HG02642 (cell line): ENCODE results near the gene DLAT.
A peak's percentile ranks its signal among the peaks of the same experiment; 100 is the strongest.
"Not testable (repeated sequence)": the region's sequence is repeated elsewhere in the genome, so short reads cannot be mapped to it uniquely, and the experiment has no call there.

Source experiments
- ATAC-seq: cut with Tn5 transposase; IDR thresholded peaks from one replicate; pipeline ENCODE4 v1.9.1; 2021; ENCODE audit warnings: mild to moderate bottlenecking; ENCODE audit not compliant: unreplicated experiment, poor library complexity

The DLAT gene

DNA sequence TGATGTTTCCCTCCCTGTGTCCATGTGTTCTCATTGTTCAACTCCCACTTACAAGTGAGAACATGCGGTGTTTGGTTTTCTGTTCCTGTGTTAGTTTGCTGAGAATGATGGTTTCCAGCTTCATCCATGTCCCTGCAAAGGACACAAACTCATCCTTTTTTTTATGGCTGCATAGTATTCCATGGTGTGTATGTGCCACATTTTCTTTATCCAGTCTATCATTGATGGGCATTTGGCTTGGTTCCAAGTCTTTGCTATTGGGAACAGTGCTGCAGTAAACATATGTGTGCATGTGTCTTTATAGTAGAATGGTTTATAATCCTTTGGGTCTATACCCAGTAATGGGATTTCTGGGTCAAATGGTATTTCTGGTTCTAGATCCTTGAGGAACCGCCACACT, 21.4 kb downstream of the DLAT start:
- ATAC-seq = not testable (repeated sequence)

DNA sequence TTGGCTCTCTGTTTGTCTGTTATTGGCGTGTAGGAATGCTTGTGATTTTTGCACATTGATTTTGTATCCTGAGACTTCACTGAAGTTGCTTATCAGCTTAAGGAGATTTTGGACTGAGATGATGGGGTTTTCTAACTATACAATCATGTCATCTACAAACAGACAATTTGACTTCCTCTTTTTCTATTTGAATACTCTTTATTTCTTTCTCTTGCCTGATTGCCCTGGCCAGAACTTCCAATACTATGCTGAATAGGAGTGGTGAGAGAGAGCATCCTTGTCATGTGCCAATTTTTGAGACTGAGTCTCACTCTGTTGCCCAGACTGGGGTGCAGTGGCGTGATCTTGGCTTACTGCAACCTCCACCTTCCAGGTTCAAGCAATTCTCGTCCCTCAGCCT, 23.0 kb downstream of the DLAT start:
- ATAC-seq = not testable (repeated sequence)

DNA sequence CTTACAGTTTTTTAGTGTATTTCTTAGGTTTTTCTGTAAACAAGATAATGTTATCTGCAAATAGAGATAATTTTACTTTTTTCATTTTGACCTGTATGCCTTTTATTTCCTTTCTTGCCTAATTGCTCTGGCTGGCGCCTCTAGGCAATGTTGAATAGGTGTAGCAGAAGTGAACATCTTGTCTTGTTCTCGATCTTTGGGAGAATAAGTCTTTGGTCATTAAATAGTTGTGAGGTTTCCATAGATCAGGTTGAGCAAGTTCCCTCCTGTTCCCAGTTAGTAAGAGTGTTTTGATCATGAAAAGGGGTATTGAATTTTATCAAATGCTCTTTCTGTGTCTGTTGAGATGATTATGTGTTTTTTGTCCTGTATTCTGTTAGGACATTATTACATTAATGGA, 24.6 kb downstream of the DLAT start:
- ATAC-seq = no peak

DNA sequence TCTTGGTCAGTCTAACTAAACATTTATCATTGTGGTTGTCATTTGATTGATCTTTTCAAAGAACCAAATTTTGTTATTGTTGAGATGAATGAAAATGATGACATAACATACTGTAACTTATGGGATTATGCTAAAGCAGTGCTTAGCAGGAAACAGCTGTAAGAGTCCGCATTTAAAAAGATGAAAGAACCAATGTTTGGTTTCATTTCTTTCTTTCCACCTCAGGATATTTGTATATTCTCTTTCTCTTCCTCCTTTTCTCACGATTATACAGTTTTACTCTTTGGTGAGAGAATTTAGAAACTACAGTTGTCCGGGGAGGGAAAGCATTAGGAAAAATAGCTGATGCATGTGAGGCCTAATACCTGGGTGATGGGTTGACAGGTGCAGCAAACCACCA, 25.5 kb downstream of the DLAT start:
- ATAC-seq = peak; percentile 86

- ATAC-seq = no peak
Observed at GRCh38 chr11:112051768-112052167, 26.6 kb downstream of the DLAT start.

GRCh38 chr11:112057170-112057569, 32.0 kb downstream of the DLAT start:
- ATAC-seq = no peak

DNA sequence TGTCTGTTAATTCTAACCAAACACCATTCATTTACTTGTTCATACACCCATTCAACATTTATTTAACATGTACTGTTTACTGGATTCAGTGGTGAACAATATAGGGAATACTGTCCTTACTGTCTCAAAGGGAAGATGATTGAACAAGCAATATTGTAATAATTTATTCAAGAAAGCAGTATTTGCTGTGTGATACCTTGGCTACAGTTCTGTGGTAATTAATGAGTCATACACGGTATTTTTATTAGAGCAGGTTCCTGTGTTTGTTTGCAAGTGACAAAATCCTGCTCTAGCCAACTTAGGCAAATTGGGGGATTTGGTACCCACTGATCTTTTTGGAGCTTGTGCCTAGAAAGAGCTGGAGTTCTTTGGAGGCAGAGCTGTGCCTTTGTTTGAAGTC, 32.9 kb downstream of the DLAT start:
- ATAC-seq = no peak

DNA sequence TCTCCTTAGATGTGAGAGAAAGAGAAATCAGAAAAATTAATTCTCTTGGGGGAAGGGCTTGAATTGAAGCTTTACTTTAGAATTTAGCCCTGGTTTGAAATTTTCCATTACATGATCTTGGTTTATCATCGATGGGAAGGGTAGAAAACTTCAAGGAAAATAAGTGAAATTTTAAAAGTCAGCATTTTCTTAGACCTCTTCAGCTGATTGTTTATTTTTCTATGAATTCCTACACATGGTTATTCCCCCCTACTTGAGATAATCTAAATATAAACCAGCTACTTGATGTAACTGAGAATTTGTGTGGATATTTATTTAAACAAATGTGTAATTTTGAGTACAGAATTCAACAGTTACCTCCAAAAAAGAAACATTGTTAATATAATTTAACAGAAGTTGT, 37.7 kb downstream of the DLAT start:
- ATAC-seq = no peak

GRCh38 chr11:112073941-112074811, 49.0 kb downstream of the DLAT start, which contains the start of the genes NKAPD1 and PIH1D2:
Gene NKAPD1, plus strand, starts transcription at chr11:112074299. Its CDS starts 1,276 bp downstream, at chr11:112075575.
Gene PIH1D2, minus strand, starts transcription at chr11:112074017. Its CDS starts 843 bp downstream, at chr11:112073174.
- peak; percentile 90 for ATAC-seq

DNA sequence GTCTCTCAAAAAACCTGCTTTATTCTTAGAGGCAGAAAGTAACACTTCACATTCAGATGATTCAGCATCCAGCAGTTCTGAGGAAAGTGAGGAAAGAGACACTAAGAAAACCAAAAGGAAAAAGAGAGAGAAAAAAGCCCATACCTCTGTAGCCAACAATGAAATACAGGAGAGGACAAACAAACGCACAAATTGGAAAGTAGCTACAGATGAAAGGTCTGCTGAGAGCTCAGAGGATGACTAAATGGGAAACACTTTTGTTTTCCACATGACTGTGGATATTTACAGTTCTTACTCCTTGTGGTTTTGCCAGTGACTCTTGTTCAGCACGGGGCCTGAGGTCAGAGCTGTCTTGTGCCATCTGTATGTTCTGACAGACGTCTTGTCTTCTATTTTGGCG, 57.5 kb downstream of the DLAT start:
- no peak for ATAC-seq

DNA sequence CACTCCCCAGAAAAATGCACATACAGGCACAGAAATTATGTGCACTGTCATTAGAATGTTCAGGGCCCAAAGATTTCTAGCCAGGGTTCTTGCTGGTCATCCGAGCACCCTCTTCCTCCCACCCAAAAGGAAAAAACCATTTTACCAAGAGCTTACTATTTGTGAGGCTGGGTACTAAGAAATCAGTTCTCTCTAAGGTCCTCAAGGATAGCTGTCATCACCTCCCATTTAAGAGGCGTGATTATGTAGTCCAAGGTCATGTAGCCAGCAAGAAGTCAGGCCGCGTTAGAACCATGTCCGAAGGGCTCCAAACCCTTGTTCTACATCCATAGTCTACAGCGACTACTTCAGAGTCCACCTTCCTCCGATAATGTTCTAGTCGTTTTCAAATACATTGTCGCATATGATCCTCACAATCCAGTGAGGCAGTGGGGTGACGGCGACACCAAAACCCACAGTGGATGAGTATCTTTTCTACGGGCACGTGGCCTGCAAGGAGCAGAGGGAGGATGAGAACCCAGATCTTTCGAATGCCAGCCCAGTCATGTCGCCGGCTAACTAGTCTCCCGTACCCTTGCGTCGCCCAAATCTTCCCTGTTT, 60.7 kb downstream of the DLAT start:
- ATAC-seq = peak; percentile 29

- ATAC-seq = peak; percentile 94
Observed at GRCh38 chr11:112086422-112087191, 61.4 kb downstream of the DLAT start, which contains the start of the genes SDHD and TIMM8B. Gene SDHD, plus strand, starts transcription at chr11:112086873. Its CDS starts 35 bp downstream, at chr11:112086908. Gene TIMM8B, minus strand, starts transcription at chr11:112086756. Its CDS starts 33 bp downstream, at chr11:112086723.

GRCh38 chr11:112087212-112087611, 62.0 kb downstream of the DLAT start:
- peak; percentile 7 for ATAC-seq

DNA sequence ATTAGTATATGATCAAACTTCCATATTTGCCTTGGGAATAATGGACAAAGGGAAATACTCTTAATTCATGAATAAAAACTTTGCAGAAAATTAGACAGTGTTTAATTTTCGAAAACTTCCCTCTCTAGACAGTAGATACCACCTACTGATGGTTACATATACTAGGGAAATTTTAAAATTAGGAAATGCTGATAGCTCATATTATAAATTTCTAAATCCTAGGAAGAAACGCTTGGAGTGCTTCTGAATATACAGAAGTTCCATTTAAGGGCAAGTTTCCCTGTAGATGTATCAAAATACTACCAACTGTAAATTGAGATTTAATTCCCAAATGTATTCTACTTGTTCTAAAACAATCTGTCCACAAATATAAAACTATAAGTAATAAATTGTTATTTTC, 70.1 kb downstream of the DLAT start:
- not testable (repeated sequence) for ATAC-seq

DNA sequence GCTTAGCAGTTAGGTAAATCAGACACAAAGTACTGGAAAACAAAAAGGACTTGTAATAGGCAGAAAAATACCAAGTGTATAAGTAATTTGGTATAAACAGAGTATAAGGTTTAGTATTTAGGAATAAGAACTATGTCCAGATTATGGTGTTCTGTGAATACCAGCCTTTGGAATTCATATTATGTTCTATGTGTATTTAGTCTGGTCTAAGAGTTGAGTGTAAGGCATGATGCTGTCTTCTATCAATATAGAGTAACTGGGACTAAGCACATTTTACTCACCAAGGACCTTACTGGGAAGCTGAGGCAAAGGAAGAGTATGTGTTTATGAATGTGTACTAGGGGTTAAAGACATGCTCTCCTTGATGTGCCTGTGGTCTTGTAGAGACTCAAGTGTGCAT, 71.0 kb downstream of the DLAT start:
- ATAC-seq = no peak

DNA sequence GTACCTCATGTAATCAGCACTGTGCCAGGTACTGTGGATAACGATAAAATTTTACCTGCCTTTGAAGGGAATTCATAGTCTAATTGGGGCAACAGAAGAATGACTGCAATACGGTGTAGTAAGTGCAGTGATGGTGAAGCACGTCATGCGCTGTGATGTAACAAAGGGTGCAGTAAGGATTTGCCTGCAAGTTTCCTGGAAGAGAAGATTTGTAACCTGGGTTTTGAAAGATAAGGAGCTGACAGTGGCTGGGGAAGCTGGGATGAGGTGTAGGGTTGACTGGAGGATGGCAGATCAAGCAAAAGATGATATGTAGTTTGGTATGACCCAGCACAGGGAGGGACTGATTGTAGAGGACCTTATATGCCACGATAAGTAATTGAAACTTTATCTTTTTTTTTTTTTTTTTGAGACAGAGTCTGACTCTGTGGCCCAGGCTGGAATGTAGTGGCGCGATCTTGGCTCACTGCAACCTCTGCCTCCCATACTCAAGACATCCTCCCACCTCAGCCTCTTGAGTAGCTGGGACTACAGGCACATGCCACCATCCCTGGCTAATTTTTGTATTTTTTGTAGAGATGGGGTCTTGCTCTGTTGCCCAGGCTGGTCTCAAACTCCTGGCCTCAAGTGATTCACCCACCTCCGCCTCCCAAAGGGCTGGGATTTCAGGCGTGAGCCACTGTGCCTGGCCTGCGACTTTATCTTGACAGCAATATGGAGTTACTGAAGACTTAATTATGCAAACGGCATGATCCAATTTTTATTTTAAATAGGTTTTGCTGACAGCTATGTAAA, 72.7 kb downstream of the DLAT start:
- no peak for ATAC-seq

DNA sequence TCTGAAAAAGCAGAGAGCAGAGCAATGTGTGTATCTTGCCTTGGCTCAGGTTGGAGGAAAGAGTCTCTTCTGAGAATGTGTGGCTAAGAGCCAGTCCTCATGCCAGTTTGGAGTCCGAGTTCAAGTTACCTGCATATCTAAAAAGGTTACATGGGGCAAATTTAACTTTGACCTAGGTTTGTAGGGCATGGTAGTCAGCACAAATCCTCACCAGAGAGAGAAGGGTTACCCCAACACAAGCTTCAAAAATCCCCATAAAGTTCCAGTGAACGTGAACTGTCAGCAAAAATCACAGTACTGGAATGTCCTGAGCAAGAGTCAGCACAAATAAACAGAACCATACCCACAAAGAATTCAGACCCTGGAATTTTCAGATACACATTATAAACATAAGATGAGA, 75.3 kb downstream of the DLAT start:
- ATAC-seq = no peak

DNA sequence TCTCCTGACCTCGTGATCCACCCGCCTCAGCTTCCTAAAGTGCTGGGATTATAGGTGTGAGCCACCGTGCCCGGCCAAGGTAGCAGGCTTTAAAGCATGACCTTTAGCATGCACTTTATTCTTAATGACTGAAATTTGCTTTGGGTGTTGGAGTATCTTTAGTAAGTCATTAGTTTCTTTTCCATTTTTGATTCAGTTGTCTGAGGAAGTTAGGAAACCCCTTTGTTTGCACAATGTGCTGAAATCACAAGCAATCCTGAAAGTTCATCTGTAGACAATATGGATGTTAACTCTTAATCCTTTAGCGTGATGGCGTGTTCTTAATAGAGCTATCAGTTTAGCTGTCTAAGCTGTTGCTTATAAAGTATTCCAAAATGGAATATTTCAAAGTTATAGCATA, 78.2 kb downstream of the DLAT start:
- no peak for ATAC-seq

DNA sequence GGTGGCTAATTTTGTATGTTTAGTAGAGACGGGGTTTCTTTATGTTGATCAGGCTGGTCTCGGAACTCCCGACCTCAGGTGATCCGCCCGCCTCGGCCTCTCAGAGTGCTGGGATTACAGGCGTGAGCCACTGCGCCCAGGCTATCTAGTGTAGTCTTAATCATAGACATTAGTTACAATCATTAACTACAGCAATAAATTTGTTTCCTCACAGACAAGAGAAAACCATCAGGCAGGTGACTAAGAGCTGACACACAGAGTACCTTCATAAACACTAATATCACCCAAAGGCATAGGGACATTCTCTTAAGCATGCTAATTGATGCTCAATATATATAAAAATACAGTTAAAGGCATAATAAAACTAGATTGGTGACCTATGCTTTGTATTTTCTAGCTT, 80.9 kb downstream of the DLAT start:
- ATAC-seq = no peak
